Measurements from ENCODE around the gene PRSS36. TPM values are rescaled to one million over a fixed set of nuclear protein-coding genes. Genes with fewer than 3 reads are reported as not detected.

Gene PRSS36
- total RNA-seq, 2 experiments from 2014 or later = not detected

- ChIA-PET POLR2A (no interaction called here), CTCF (ENCODE audit: unreplicated experiment) (no interaction called here)
- H3K4me1 ChIP-seq (ENCODE audit: insufficient read depth, low read length, poor library complexity, severe bottlenecking) = peaks cover 8% of the 10 kb centered on the region
- intact Hi-C loops (cut with micrococcal nuclease; ENCODE audit: unreplicated experiment) = loop anchor here (10.0 kb wide), 1 partner anchor 341 kb away; the partner anchor contains the start of gene ARMC5
- H2AFZ ChIP-seq (ENCODE audit: low read length) = no peak overlapping the region
- BruUV-seq (replicated peaks) = no TSS peak
- peaks cover 5% of the 10 kb centered on the region; the same call in 1 of the 2 replicates for H4K20me1 ChIP-seq (ENCODE audit: insufficient read depth, low read length)
- H3K9me2 ChIP-seq (ENCODE audit: insufficient read depth, low read length) = no peaks in the 10 kb centered on the region
- H3K79me2 ChIP-seq (ENCODE audit: insufficient read depth, low read depth, low read length) = peaks cover 6% of the 10 kb centered on the region
- no peaks in the 10 kb centered on the region for H3K9me3 ChIP-seq (ENCODE audit: low read length)
- no peak for DNase-seq (ENCODE audit: low spot score)
- no peak overlapping the region for H3K4me2 ChIP-seq (ENCODE audit: low read length)
- no peak overlapping the region for H3K27ac ChIP-seq (ENCODE audit: low read depth, low read length, poor library complexity, severe bottlenecking)
- peaks cover 33% of the 10 kb centered on the region for H3K36me3 ChIP-seq (ENCODE audit: insufficient read depth, low read length)
- no peak for TF ChIP-seq CTCF (conservative IDR thresholded peaks at IDR 0.05; ENCODE audit: low read length)
- no peak for TF ChIP-seq EZH2phosphoT487 (IDR thresholded peaks at IDR 0.05; ENCODE audit: borderline replicate concordance, low read depth, low read length)
- no peak overlapping the region for H3K4me3 ChIP-seq (ENCODE audit: low read depth, low read length, poor library complexity, severe bottlenecking)
Measured at GRCh38 chr16:31113121-31114120, 36.4 kb downstream of the PRSS36 start.

GRCh38 chr16:31112711-31113110 lies 37.2 kb downstream of the PRSS36 start:
- Histone ChIP-seq H3K27ac (ENCODE audit: low read depth, low read length, poor library complexity, severe bottlenecking) (no peak overlapping the region), H2AFZ (ENCODE audit: low read length) (no peak overlapping the region), H4K20me1 (ENCODE audit: insufficient read depth, low read length) (no peaks in the 10 kb centered on the region), H3K9me2 (ENCODE audit: insufficient read depth, low read length) (no peaks in the 10 kb centered on the region), H3K79me2 (ENCODE audit: insufficient read depth, low read depth, low read length) (no peaks in the 10 kb centered on the region), H3K4me1 (ENCODE audit: insufficient read depth, low read length, poor library complexity, severe bottlenecking) (peaks cover 8% of the 10 kb centered on the region), H3K9me3 (ENCODE audit: low read length) (no peaks in the 10 kb centered on the region), H3K4me2 (ENCODE audit: low read length) (no peak overlapping the region), H3K4me3 (ENCODE audit: low read depth, low read length, poor library complexity, severe bottlenecking) (no peak overlapping the region), H3K36me3 (ENCODE audit: insufficient read depth, low read length) (peaks cover 33% of the 10 kb centered on the region)
- BruUV-seq (replicated peaks) = no TSS peak
- POLR2A ChIA-PET = no interaction called here
- no peak for DNase-seq (ENCODE audit: low spot score)
- TF ChIP-seq EZH2phosphoT487 (IDR thresholded peaks at IDR 0.05; ENCODE audit: borderline replicate concordance, low read depth, low read length) (no peak), CTCF (conservative IDR thresholded peaks at IDR 0.05; ENCODE audit: low read length) (no peak)
- CTCF ChIA-PET (ENCODE audit: unreplicated experiment) = no interaction called here
- intact Hi-C loops (cut with micrococcal nuclease; ENCODE audit: unreplicated experiment) = loop anchor here (10.0 kb wide), 1 partner anchor 342 kb away; the partner anchor contains the start of gene ARMC5
